Iris pigment epithelial cell (primary cell): Measurements from ENCODE around the gene ZBTB16.

Experiments
- DNase-seq: peaks from one replicate; pipeline ENCODE4 v3.0.0-alpha.2; 2011; ENCODE audit warnings: low read depth

ZBTB16 gene

DNA sequence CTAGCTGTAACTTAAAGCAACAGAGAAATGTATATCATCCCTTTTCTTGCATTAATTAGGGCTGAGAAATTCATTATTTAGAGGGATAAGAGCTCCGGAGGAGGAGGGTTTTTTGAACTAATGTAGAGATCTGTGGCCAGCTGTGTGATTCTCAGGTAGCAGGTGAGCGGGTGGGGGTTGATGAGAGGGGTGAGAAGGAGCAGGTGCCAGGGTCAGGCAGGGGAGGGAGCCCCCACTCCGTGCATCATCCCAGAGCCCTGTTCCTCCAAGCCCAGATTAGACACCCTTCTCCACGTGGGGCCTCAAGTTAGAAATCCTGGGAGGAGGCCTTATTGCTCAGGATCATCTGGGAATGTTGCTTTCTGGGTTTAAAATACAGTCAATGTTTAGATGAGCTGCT, 24.9 kb downstream of the ZBTB16 start:
- no peak for DNase-seq

DNA sequence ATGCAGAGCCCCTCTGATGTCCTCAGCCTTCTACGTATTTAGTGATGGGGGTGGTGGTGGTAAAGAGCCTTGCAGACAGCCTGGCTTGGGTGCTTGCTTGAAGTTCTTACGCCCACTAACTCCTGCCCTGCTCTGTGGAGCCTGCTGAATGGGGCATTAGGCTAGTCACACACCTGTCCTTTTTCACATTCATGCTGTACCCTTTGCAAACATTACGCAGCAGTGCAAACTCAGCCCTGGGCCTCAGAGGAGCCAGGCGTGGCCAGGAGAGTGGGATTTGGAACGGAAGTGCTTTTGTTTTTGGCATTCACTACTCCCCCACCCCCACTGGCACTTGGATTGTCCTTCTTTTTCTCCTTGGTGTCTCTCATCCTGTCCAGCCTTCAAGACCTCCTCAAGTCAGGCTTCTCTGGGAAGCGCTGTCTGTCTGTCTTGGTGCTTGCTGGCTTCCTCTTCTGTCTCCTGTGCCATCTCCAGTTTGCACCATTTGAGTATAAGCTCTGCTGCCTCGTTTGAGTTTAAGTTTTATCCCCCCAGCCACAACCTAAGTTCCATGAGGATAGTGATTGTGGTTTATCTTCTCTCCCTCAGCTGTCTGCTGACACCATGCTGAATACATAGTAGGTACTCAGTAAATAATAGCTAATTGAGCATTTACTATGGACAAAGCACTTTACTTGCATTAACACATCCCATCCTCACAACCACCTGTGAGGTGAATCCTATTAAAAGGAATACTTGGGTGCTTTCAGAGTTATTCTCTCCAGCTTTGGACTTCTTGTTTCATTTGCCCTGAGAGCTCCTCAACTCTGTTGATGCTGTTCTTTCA, 26.7 kb downstream of the ZBTB16 start:
- DNase-seq, result no peak

DNA sequence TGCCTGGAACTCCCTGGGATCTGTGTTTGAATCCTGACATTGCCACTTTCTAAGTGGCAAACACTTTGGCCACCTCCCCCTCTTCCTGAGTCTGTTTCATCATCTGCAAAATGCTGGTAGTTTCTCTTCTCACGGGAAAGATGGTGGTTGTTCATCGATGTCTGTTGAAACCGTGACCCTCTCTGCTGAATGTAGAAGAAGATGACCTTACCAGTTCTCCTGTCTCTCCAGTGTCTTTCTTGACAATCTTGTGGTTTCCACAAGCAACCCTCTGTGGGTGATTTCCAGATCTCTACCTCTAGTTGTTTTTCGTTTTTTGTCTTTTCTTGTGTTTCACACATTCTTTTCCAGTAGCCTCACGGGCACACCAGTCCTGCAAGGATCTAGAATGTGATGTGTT, 27.5 kb downstream of the ZBTB16 start:
- no peak for DNase-seq

DNA sequence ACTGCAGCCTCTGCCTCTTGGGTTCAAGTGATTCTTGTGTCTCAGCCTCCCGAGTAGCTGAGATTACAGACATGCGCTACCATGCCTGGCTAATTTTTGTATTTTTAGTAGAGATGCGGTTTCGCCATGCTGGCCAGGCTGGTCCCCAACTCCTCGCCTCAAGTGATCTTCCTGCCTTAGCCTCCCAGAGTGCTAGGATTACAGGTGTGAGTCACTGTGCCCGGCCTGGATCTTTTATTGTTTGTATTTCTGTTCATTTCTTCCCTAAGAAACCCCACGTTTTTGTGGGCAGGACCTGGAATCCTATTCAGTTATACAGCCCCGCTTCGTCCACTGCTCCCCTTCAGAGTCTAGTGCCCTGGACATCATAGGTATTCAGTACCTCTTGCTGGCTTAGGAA, 28.7 kb downstream of the ZBTB16 start:
- no peak for DNase-seq

DNA sequence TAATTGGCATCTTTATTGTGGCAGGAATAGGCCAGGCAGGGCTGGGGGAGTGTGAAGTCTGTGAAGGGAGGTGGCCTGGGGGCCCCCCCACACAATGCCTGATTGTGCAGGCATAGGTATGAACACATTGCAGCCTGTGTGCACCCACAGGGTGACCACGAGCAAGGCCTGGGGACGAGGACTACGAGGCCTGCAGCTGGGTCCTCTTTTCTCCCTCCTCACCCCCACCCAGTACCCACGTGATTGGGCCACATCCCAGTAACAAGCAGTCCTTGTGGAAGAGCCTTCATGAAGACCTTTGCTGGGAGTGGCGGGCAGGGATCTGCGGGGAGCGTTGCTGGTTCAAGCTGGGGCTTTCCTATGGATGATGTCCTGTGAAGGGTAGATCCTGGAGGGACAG, 29.3 kb downstream of the ZBTB16 start:
- no peak for DNase-seq

DNA sequence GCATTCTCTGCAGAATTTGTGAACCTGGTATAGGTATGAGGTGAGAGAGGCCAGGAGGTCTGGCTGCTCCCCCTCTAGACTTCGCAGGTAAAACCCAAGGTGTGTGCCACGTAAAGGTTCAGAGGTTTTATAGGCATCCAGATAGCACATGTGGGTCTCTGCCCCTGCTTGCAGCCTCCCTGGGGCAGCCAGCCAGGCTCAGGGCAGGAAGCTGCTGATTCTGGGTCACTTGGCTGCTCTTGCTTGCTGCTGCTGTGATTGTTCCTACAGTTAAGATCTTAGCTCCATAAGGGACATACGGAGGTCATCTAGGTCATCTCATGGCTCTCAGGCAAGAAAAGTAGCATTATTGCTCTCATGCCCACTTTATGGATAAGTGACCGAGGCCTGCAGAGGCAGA, 30.2 kb downstream of the ZBTB16 start:
- no peak for DNase-seq

DNA sequence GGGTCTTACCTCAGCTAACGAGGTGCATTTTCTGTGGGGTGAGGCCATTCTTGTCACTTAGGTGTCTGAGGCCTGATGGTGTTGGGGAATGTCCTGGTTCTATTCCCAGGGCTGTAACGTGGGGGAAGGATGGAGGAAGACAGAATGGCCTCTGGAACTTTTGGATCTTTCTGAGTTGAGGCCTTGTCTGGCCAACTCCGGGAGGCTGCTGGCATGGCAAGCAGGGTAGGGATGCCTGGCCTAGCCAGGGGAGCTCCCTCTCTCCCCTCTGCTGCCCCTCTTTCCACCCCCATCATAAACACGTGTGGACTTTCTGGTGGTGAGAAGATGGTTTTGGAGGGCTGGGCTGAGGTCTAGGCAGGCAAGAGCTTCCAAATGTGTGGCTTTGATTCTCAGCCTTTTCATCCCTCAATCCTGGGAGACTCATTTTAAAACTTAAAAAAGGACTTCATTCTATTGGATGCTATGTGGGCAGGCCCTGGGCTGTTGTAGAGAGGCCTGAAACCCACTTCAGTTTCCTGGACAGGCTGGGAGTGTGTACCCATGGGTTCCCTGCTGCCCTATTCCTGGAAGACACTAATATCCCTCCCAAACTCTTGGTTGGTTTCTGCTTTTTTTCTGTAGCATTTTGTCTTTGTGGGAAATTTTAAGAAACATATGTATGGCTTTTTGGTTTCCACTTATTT, 30.9 kb downstream of the ZBTB16 start:
- no peak for DNase-seq

DNA sequence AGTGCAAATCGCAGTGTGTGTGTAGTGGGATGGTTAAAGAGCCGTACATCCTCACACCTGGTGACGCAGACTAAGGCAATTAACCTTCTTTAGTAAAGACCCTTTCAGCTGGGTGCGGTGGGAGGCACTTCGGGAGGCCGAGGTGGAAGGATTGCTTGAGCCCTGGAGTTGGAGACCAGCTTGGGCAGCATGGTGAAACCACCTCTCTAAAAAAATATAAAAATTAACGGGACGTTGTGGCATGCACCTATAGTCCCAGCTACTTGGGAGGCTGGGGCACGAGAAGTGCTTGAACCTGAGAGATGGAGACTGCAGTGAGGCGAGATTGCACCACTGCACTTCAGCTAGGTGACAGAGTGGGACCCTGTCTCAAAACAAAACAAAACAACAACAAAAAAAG, 31.5 kb downstream of the ZBTB16 start:
- no peak for DNase-seq

DNA sequence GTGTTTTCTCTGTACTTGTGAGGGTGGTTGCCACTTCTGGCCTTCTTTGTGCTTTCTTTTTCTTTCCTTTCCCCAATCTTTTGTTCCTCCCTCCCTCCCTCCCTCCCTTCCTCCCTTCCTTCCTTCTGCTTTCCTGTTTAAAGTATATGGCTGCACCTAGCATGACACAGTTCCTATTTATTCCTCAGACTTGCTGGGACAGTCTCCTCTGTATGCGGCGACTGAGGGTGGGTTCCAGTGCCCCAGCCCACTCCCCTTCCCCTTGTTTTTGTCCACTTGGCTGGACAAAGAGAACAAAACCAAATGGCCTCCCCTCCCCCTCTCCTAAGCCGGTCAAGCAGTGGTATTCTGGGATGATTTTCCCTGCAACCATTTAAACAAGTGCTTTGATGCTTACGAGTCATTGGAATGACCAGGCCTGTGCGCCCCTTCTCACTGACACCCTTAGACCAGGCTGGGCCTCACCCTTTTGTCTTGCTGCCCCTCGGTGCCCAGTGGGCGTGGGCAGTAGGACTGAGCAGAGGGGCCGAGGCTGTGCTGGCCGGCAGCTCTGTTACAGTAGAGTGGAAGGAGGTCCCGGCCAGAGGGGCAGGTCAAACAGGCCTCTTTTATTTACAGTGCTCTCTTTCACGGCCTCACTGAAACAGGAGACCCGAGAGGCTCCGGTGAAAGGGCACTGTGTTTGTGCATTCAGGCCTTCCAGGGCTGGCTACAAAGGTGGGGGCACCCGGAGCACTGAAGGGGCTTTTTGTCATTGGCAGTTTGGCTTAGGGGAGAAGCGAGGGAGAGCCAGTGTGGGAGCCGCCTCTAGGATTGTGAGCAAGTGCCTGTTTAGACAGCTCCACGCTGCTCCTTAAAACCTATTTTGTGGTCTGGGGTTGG, 32.2 kb downstream of the ZBTB16 start:
- DNase-seq, result no peak

DNA sequence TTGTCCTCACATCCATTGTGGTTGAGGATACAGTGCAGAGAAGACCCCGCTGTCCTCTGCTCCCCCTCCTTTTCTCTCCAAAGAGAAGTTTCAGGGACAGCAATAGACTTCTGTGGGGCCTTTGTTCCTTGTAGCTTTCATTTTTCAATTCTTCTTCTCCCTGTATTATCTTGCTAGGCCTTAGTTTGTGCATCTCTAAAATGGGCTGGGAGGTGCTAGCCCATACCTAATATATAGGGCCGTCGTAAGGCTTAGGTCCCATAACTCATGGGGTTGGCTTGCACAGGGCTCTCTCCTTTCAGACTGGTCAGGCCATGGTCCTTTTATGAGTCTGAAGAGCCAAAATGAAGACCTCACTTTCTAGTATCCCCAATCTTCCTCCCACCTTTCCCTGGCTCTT, 33.0 kb downstream of the ZBTB16 start:
- no peak for DNase-seq

DNA sequence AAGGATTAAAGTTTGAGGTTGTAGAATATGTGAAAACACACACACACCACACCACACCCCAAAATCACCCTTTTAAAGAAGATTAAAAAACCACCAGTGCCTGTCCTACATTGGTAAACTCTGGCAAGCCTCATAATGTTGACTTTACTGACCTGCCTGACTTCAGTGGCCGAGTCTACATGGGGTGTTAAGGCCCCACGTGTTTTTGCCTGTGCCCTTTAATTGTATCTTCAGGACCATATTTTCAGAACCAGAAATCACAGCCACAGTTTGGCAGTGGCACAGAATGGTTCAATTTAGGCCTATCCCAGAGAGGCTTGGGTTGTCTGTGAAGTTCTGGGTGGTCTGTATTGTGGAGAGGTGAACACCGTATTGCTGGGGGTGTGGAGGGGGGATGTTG, 33.4 kb downstream of the ZBTB16 start:
- DNase-seq, result no peak

DNA sequence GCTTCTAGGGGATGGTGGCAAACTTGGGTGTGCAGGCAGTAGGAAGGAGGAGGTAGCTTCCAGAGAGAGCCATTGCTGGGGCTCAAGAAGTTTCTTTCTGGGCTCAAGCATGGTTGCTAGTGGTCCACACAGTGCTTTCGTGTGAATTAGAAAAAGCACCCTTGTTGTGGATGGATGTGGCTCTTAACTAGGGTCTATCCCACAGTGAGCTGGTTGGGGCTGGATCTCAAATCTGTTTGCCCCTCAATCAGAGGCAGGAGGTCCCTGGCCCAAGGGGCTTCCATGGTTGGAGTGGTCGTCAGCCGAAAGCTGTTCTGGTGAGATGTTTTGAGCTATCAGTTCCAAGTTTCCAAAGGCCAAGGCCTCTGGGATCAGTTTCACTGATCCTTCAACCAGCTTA, 35.0 kb downstream of the ZBTB16 start:
- no peak for DNase-seq

DNA sequence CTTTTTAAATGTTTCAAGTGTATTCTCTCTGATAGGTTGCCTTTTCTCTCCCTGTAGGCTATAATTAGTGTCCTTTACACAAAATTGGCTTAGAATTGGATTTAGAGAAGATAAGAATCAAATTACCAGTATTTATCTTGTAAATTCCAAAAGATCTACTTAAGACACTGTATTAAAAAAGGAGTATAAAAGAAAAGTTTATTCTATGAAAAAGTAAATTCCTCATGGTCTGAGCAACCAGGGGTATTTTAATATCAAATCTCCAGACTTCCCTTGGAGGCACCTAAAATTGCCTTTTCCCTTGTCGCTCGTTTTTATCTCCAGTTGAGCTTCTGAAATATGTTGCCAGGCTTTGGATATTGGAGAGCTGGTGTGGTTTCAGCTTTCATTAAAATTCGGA, 36.4 kb downstream of the ZBTB16 start:
- DNase-seq, result no peak

DNA sequence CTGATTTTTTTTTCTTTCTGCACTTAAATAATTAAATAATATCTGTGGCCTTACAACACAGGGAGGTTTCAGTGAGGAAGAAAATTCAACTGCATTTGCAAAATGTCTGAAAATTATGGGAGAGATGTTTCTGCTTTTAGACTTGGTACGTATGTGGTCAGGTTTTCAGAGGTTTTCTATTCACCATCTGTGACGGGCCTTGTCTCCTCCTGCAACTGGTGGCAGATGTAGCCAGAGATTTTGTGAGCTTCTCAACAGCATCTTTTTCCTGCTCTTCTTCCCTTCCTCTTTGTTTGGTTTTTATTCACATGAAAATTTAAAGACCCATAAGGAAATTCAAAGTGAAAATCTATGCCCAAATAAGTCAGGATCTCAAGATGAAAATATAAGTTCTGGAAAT, 38.3 kb downstream of the ZBTB16 start:
- DNase-seq, result no peak

DNA sequence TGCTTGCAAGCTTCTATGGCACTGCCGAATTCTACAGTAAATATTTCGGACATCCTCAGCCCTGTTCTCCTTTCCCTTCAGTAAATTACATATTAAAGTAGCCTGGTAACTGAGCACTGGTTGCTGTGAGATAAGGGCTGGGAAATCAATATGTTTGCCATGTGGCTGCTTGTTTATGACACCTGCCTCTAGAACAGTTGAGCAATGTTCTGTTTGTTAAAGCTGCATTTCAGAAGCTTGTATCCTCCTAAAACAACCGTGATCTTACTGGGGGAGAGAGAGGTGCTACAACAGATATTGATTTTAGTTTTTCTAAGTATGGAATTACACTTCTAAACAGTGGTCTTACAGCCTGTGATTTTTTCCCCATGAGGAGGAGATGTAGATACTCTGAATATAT, 39.4 kb downstream of the ZBTB16 start:
- peak; percentile 70 for DNase-seq

DNA sequence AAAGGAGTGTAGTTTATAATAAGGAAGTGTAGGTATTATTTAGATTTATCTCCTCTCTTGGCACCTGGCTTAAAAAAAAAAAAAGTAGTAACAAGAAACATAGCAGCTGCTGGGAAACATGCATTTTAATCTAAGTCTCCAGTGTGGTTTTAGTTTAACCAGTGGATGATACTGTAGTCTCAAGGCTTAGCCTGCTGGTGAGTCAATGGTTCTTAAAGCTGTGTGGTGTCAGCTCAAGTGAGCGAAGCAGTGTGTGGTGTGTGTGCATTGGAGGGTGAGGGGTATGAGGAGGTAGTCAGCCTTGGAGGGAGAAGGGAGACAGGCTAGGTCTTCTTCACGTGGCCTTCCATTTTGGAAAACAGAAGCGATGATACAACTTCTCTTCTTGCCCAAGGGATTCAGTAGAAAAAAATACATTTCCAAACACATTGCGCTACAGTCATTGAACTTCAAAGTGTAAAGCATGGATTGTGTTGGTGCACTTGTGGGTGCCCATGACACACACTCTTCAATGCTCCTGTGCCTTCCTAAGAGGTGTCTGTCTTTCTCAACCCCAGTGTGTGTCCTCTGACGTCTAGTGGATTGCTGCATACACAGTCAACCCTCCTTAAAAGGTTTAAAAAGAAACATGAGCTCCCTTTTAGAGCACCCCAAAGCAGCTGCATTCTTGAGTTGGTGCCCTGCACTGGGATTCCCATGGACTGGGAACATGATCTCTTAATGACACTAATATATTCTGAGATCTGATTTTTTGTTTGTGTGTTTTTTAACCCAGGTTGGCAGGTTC, 40.1 kb downstream of the ZBTB16 start:
- peak; percentile 94 for DNase-seq

DNA sequence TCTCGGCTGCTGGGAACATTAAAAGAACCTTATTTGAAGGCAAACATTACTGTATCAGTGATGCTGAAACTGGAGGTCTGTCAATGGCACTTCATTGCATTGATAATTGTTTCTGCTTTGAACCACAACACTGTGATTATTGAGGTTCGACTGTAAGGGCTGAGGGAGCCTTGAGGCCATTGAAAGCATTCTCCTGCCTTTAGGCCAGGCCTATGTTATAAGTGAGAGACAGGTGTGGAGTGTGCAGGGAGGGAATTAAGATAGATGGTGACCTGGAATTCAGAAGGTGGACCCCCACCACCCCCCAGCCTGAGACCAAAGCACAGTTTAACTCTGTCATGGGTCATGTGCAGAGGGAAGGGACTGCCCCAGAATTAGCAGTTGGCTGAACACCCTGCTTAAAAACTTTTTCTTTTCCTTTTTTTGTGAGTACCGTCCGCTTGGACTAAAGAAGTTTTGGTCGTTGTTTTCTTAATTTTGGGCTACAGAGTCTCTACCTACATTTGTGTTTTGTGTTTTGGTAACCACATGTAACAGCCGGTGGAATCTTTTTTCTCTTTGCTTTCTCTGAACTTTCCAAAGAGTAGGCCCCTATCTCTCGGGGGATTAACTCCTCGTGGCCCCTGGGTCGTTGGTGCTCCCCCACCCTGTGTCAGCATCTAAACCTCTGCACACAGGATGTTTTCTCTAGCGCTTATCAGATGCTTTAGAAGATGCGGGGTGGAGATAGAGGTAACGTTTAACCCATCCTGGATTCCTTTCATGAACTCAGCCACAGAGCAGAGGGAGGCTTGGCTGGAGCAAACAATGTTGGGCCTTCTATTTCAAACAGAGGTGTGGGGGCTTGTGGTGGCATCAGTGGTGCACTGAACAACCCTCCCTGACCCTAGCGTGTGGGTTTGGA, 43.7 kb downstream of the ZBTB16 start:
- DNase-seq, result no peak

DNA sequence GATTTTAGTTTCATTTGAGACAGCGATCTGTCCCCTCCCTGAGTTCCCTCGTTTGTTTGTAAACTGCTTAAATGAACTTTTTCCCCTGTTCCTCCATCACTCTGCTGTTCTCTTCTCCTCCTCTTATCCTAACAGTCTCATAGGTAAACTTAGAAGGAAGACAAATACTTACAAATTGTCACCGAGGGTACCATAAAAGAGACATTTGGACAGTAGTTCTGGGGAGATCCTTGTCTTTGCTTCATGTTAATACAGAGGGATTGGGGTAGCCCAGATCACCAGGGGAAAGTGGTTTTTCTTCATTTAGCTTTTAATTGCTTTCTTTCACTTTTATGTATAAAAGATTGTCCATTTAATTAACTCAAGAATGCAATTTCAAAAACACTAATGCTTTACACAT, 46.1 kb downstream of the ZBTB16 start:
- no peak for DNase-seq

DNA sequence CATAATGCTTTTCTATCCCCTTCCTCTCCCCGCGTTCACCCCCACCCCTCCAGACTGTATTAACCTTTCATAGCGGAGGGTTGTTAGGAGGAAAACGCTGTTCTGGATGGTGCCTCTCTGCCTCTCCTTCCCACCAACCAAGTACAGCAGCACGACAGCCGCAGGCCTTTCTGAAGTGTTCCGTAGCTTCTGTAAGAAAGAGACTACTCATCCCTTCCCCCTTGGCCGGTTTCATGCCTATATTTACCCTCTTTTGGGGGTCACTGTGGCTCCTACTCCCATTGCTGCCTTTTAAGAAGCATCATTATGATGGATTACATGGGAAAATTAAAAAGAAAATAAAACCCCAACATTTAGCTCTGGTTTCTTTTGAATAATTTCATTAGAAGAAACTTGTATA, 46.5 kb downstream of the ZBTB16 start:
- DNase-seq, result no peak

DNA sequence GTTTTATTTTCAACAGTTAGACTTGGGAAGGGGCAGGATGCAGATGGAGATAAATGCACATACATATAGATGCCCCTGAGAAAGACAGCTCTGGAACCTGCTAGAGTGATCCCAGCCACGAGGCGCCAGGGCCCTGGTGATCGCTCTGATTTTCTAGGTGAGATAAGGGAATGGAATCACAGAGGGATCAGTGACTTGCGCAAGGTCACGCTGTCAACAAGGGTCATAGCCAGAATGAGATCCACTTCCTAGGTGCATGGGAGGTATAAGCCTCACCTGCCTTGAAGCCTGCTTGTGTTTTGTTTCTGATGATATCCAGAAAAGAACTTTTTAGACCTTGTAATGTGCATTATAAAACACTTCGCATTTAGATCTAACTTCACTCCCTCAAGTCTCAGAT, 47.5 kb downstream of the ZBTB16 start:
- DNase-seq, result no peak
